Islet precursor cell (in vitro differentiated cells): ENCODE results near the gene UMAD1.

Experiments used
- DNase-seq: peaks from one replicate; pipeline ENCODE4 v3.0.0-alpha.2; 2018

The UMAD1 gene

DNA sequence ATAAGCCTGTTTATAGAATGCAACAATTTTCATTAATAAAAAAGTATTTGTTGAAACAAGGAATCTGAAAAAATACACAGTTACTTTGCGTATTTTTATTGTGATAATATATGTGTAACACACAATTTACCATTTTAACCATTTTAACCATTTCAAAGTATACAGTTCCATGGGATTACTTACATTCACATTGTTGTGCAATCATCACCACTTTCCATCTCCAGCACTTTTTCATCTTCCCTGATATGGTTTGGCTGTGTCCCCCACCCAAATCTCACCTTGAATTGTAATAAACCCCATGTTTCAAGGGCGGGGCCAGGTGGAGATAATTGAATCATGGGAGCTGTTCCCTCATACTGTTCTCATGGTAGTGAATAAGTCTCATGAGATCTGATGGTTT lies 266.8 kb downstream of the UMAD1 start:
- no peak for DNase-seq

DNA sequence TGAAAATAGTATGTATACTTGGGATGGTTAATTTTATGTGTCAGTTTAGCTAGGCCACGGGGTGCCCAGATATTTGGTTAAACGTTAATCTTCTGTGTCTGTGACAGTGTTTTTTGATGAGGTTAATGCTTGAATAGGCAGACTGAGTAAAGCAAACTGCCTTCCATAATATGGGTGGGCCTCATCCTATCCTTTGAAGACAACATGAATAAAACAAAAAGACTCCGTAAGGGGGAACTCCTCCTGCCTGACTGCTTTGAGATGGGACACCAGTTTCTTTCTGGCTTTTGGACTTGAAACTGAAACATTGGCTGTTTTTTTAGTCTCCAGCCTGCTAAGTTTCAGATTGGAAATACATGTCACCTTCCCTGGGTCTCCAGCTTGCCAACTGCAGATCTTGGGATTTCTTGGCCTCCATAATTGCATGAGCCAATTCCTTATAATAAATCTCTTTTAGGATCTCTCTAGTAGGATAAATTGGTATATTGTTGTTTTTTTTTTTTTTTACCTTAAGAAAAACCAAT lies 268.1 kb downstream of the UMAD1 start:
- no peak for DNase-seq

DNA sequence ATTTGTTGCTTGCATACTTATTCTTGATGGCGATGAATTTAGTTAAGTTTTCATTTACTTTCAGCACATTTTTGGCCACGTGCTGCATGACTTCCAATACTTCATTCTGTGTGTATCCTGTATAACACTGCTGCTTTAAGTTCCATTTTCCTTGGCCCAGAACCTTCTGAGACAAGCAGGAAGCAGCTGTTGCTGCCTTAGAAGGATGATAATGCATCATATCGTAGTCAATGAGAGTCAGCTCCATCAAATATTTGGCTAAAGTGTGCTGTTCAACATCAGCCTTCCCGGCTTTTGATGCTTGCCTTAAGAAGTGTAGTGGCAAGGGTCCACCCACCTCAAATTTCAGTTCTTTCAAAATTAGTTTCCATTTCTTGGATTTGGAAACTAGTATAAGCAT lies 268.8 kb downstream of the UMAD1 start:
- no peak for DNase-seq

DNA sequence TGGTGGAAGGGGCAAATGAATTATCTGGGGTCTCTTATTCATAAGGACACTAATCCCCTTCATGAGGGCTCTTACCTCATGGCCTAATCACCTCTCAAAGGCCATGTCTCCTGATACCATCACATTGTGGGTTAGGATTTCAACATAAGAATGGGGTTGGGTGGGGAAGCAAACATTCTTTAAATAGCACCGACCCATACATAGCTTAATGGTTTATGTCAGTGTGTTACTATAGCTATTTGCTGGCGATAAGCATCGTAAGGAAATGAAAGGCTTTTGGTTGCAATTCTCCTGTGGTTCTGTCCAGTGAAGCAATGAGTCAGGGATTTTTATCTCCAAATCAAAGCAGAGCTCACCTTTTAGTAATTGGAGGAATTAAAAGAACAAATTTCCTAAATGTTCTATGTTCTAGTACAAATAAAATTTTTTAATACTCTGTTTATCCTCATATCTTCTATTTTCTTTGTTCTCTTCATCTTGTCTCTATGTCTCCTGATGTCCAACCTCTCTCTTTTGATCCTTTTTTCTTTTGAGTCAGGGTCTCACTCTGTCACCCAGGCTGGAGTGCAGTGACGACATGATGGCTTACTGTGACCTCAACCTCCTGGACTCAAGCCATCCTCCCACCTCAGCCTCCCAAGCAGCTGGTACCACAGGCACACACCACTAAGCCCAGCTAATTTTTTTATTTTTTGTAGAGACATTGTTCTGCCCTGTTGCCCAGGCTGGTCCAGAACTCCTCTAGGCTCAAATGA lies 271.0 kb downstream of the UMAD1 start:
- peak; percentile 85 for DNase-seq

DNA sequence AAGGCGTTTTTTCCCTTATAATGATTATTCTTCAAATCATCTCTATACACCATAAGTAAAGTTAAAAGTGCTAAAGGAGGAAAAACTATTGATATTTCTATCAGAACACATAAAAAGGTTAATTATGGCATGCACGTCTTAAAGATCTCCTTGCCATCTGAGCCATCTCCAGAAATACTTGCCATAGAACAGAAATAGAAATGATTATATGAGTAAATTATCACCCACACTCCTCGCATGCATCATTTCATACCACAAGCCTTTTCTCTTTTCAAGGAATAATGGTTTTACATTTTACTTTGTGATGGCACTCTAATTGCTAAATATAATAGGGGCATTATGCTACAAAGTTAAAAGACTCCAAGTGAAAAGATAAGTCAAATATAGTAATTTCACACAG lies 272.4 kb downstream of the UMAD1 start:
- no peak for DNase-seq

DNA sequence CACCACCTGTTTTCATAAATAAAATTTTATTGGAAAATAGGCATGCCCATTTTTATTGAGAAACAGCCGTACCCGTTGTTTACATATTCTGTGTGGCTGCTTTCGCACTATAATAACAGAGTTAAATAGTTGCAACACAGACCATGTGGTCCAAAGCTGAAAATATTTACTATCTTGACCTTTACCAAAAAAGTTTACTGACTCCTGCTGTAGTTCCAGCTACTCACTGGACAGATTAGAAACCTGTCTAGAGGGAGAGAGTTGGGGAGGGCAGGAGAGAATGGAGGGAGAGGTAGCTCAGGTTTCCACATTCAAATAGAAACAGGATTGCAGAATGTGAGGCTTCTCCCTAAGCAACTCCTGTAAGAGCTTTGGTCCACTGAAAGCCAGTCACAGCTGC lies 273.0 kb downstream of the UMAD1 start:
- DNase-seq = no peak

DNA sequence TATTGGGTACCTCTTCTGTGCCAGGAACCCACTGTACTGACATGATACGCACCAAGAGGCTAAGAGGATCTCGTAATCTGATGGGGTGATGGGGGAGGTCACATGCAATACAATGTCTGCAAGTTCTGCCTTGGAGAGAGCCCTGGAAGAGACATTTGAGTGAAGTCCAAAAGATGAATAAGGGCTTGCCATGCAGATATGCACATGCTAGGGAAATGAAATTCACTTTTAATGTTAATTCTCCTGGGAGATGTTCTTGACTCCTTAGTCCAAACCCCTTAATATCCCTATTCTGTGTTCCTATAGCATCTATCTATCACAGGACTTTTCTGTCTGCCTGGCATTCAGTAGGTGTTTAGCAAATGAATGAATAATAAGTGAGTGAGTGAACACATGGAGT lies 274.0 kb downstream of the UMAD1 start:
- no peak for DNase-seq

DNA sequence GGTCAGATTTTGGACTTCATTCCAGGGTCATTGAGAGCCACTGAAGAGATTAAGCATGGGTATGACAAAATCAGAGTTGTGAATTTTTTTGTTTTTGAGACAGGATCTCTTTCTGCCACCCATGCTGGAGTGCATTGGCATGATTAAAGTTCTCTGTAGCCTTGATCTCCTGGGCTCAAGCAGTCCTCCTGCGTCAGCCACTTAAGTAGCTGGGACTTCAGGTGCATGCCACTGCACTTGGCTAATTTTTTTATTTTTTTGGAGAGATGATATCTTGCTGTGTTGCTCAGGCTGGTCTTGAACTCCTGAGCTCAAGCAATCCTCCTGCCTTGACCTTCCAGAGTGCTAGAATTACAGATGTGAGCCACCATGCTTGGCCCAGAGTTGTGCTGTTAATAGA lies 275.5 kb downstream of the UMAD1 start:
- DNase-seq = no peak

DNA sequence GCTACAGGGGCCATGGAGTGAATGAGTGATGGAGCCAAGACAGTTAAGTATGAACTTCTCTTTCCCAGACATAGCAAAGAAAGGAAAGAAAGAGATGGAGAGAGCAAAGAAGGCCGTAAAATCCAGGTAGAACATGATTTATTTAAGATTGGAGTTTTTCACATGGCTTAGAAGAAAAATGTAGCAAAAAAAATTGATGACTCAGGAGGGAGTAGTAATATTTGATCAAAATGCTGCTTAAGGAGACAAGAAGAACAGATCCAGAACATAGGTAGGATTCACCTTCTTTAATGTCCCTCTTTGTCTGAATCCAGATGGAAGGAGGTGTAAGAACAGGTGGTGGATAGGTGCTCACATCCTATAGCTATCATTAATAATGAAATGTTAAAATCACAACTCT lies 277.0 kb downstream of the UMAD1 start:
- no peak for DNase-seq

DNA sequence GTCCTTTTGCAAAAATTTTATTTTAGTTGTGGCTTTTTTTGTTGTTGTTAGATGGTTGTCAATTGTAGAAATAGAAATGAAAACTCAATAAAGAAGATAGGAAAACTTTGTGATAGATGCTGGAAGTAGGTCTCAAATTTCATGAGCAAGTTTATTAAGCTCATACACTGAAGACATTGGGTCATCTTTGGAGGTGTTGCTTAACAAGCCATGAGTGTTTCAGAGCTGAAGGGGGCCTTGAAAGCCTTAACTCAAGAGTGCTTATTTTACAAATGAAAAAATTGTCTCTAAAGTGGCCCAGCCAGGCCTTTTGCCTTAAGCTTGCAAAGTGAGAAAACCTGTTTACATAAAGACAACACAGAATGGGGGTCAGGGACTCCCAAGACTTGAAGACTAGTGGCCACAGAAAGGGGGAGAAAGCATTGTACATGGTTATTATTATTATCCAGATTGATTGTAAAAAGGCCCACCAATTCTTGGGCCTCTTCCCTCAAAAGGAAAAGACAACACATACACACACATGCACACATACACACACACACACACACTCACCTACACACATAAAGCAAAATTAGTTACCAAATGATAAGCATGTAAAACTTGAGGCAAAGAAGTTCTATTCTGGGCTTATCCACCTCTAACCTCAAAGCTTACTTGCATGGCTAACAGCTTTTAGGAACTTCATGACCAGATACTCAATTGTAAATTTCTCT lies 278.3 kb downstream of the UMAD1 start:
- no peak for DNase-seq

DNA sequence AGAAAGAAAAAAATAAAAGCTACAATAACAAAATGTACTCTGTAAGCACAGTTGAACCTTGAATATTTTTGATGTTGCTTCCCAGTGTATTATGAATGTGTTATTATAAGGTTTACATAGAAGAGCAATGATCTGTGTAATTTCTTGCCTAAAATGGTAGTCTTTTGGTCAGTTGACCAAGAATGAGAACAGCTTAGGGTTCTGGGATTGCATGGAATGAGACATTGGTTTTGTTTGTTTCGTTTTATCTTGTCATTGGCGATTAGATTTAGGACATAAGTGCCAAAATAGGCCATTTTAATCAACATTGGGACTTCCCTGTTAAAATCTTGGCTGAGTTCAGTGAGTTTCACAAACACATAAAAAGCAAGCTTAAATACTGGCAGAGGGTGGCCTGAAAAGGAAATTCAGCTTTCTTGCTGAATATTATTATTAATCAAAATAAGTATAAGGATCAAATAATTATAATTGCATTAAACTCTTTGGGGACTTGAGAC lies 278.9 kb downstream of the UMAD1 start:
- no peak for DNase-seq

DNA sequence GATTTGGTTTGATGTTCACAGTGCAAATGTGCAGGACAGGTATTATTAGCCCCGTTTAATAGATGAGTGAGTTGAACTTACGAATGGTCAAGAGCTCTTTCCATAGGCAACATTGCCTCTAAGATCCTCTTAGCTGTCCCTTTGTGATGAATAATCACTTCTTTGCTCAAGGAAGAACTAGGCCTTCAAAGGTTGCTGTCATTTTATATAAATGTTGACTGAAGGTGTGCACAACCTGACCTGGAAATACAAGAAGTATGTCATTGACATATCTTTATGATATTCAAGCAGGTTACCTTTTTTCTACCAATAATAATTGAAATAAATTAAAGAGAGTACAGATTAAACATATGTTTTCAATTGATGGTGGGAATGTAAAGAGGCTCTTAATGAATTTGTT lies 279.5 kb downstream of the UMAD1 start:
- no peak for DNase-seq

DNA sequence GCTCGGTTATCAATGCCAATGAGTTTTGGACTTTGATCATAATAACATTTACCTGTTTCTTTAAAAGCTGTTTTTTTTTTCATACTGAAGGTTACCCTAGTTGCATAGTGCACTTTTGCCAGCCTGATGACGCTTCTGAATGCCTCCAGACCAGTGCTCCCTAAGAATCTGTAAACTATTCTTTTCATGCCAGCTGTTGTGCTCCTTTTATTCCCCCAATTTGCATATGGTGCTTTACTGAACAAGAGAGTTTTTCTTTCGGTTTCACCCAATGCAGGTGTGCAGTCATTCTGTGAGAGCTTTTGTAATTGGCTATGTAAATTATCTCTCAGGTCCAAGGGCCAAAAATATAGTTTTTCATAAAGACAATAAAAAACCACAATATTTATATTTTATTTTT lies 279.9 kb downstream of the UMAD1 start:
- DNase-seq = no peak

DNA sequence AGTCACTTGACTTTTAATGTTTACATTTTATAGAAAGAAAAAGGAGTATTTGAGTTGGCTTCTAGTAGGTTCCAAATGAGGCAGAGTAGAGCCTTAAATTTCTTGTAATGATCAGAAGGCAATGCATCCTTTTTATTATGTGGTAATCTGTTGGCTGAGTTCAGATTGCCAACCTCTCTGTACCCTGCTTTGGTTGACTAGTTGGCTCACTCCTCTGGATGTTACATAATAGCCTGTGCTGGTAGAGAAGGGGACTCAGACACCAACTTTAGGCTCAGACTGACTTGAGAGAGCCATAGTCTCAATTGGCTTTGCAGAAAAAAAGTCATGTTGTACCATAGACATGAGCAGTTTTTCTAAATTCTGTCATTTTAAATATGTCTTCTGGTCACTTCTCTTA lies 281.3 kb downstream of the UMAD1 start:
- DNase-seq = no peak

DNA sequence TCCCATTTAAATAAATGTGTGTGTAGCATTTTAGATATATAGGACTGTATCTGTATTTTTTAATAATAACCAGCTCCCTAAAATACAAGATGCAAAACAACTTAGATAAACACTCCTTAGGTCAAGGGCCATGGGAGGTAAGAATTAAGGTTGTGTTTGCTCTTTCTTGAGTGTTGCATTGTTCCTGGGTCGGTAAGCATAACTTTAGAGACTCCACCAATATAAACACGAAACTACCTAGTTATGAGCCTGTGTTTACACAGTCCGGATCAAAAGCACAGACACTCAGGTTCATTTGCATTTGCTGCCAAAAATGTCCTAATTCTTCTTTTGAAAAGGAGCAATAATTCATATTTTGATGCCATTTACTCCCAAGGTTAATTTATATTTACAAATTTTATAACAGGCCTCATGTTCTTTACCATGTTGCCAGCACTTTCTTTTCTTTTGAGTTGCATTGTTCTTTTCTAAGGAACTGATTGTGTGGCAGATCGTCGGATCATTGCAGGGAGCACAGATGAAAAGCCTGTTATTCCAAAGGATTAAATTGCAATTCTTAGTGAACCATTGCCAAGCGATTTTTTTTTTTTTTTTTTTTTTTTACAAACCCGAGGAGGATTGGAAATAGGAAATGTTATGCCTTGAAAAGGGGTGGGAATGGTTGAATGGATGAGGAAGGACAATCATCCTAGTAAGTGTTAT lies 282.3 kb downstream of the UMAD1 start:
- no peak for DNase-seq

DNA sequence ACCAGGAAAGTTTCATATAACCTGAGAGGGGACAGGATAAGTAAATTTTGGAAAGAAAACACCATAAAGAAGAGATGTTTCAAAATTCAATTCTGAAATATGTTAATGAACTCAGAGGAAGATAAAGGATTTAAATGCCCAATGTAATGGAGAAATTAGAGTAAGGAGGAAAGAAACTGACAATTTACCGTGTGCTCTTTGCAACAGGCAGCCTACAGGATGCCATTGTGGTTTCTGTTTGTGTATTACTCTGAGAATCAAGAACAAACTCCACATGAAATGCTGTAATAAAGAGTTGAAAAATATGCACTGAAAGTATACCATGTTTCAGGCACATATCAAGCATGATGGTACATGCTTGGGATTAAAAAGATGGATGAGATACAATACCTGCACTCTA lies 283.3 kb downstream of the UMAD1 start:
- DNase-seq = no peak

DNA sequence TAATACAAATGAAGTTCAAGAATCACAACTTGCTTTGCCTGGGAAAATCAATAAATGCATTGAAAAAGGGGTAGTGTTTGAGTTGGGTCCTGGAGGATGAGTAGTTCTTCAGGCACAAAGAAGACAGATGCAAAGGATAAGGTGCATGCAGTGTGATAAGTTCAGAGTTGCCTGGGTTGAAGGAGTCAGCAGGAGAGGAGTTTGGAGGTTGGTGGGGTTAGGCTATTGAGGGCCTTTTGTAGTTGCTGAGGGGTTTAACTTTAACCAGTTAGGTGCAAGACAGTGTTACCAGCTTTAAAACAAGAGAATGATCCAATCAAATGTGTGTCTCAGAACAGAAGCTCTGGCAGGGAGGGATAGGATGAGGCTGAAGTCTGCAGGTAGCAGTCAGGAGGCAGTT lies 283.8 kb downstream of the UMAD1 start:
- no peak for DNase-seq
